Caco-2 (cell line): ENCODE results near the gene ARFGAP1. TPM values are rescaled to one million over a fixed set of nuclear protein-coding genes. Genes with fewer than 3 reads are reported as not detected.
"Not testable (repeated sequence)": the region's sequence is repeated elsewhere in the genome, so short reads cannot be mapped to it uniquely, and the experiment has no call there.

Source experiments
- BruUV-seq: library from RNA; stranded (reverse); fragments of 400-500 nt; replicated peaks from 2 replicates; lab custom pipeline; 2021; lab: Mats Ljungman, UMichigan
- CTCF ChIA-PET: fragments of 300-600 bp; sonication (Branson Sonifier 250); formaldehyde crosslinking; loops from one replicate; lab custom pipeline; 2022; ENCODE audit warnings: antibody characterized with exemption; lab: Charles Lee
- POLR2A ChIA-PET: fragments of 300-600 bp; sonication (Branson Sonifier 250); formaldehyde crosslinking; loops from one replicate; lab custom pipeline; 2022; ENCODE audit warnings: antibody characterized with exemption; lab: Charles Lee
- DNase-seq, 2 experiments: peaks; one replicate each; pipeline versions ENCODE4 v3.0.0 to v3.0.0-alpha.2; 2020 to 2022
- H3K27me3 ChIP-seq: replicated peaks from 2 replicates; pipeline ENCODE4 v1.6.0; 2011; ENCODE audit warnings: low read length; ENCODE audit not compliant: control insufficient read depth, insufficient read depth
- H3K36me3 ChIP-seq: 2 replicates; pipeline ENCODE4 v1.5.1; 2011; ENCODE audit warnings: low read length; ENCODE audit not compliant: control insufficient read depth, insufficient read depth
- H3K4me1 ChIP-seq: fragments of 250-450 bp; sonication (Bioruptor Pico); 2 replicates; pipeline ENCODE4 v1.5.1; 2020; ENCODE audit warnings: mild to moderate bottlenecking
- H3K4me3 ChIP-seq: 2 replicates; pipeline ENCODE4 v1.5.1; 2011; ENCODE audit warnings: low read depth, mild to moderate bottlenecking, control low read depth, low read length
- H3K9me3 ChIP-seq: fragments of 250-450 bp; sonication (Bioruptor Pico); 2 replicates; pipeline ENCODE4 v1.5.1; 2020; ENCODE audit warnings: mild to moderate bottlenecking, moderate library complexity
- H3K27ac Mint-ChIP-seq: one replicate; pipeline ENCODE4 v1.8.0; 2022; ENCODE audit warnings: mixed read lengths; ENCODE audit not compliant: unreplicated experiment
- H3K27me3 Mint-ChIP-seq: one replicate; pipeline ENCODE4 v1.8.0; 2022; ENCODE audit warnings: mixed read lengths; ENCODE audit not compliant: insufficient read depth, unreplicated experiment
- H3K36me3 Mint-ChIP-seq: one replicate; pipeline ENCODE4 v1.8.0; 2022; ENCODE audit warnings: mild to moderate bottlenecking, mixed read lengths; ENCODE audit not compliant: insufficient read depth, unreplicated experiment
- H3K4me1 Mint-ChIP-seq: one replicate; pipeline ENCODE4 v1.8.0; 2022; ENCODE audit warnings: low read depth, mixed read lengths; ENCODE audit not compliant: unreplicated experiment
- H3K4me3 Mint-ChIP-seq: one replicate; pipeline ENCODE4 v1.8.0; 2022; ENCODE audit warnings: mild to moderate bottlenecking, moderate library complexity, mixed read lengths; ENCODE audit not compliant: unreplicated experiment
- H3K9me3 Mint-ChIP-seq: one replicate; pipeline ENCODE4 v1.8.0; 2022; ENCODE audit warnings: mixed read lengths; ENCODE audit not compliant: unreplicated experiment
- CTCF ChIP-seq, 2 experiments: fragments of 200-600 bp in 1 of 2; IDR thresholded peaks; 1 replicate in 1 of 2; 2 replicates in 1 of 2; pipeline versions ENCODE4 v1.5.1 to v1.8.0; 2011 to 2022; ENCODE audit warnings: antibody characterized with exemption in 1 of 2, control low read depth in 1 of 2, inconsistent platforms in 1 of 2, low read depth in 1 of 2, low read length in 1 of 2, mild to moderate bottlenecking in 1 of 2, moderate library complexity in 1 of 2; ENCODE audit not compliant: insufficient read depth in 1 of 2, severe bottlenecking in 1 of 2, unreplicated experiment in 1 of 2
- intact Hi-C: fragments of 100-400 bp; cut with micrococcal nuclease; formaldehyde crosslinking; loops from one replicate; pipeline ENCODE4 v1.10.0; 2022; ENCODE audit not compliant: unreplicated experiment
- total RNA-seq: library from RNA; stranded (reverse); gene quantifications from 2 replicates; pipeline ENCODE4 v1.2.3, GENCODE V29; 2022

ARFGAP1 gene
- total RNA-seq, 1 experiment from 2014 or later: 275 TPM

GRCh38 chr20:63332488-63333240 lies 60.1 kb downstream of the ARFGAP1 start:
- TF ChIP-seq CTCF (IDR thresholded peaks at IDR 0.05; ENCODE audit: insufficient read depth in 1 of 2, low read depth in 1 of 2, low read length in 1 of 2, severe bottlenecking in 1 of 2, unreplicated experiment in 1 of 2): no peak
- Mint-ChIP-seq H3K36me3 (no peaks in the 10 kb centered on the region), H3K27me3 (peaks cover 7% of the 10 kb centered on the region), H3K27ac (no peak overlapping the region), H3K4me1 (peaks cover 6% of the 10 kb centered on the region), H3K9me3 (peaks cover 9% of the 10 kb centered on the region), H3K4me3 (no peak overlapping the region)
- Histone ChIP-seq H3K27me3 (no peaks in the 10 kb centered on the region), H3K4me1 (peaks cover 4% of the 10 kb centered on the region; the same call in 1 of the 2 replicates), H3K36me3 (no peaks in the 10 kb centered on the region), H3K9me3 (peaks cover 10% of the 10 kb centered on the region), H3K4me3 (no peak overlapping the region)
- intact Hi-C loops: no loop called here
- no peak for DNase-seq
- POLR2A ChIA-PET: no interaction called here
- CTCF ChIA-PET: interaction anchor here (0.6 to 0.7 kb wide), 4 partner anchors 8 to 433 kb away, joined by 3 to 6 read pairs (median 4); no protein-coding TSS in a partner anchor
- no TSS peak for BruUV-seq

GRCh38 chr20:63333241-63333836 lies 60.7 kb downstream of the ARFGAP1 start:
- Histone ChIP-seq H3K4me3 (no peak overlapping the region), H3K27me3 (no peaks in the 10 kb centered on the region), H3K9me3 (peaks cover 10% of the 10 kb centered on the region), H3K4me1 (peaks cover 4% of the 10 kb centered on the region; the same call in 1 of the 2 replicates), H3K36me3 (no peaks in the 10 kb centered on the region)
- CTCF ChIA-PET: interaction anchor here (0.6 to 0.7 kb wide), 4 partner anchors 9 to 433 kb away, joined by 3 to 6 read pairs (median 4); no protein-coding TSS in a partner anchor
- H3K27me3 Mint-ChIP-seq: peaks cover 9% of the 10 kb centered on the region
- POLR2A ChIA-PET: no interaction called here
- no peak overlapping the region for H3K27ac Mint-ChIP-seq
- no TSS peak for BruUV-seq
- H3K36me3 Mint-ChIP-seq: no peaks in the 10 kb centered on the region
- no peak for TF ChIP-seq CTCF (IDR thresholded peaks at IDR 0.05; ENCODE audit: insufficient read depth in 1 of 2, low read depth in 1 of 2, low read length in 1 of 2, severe bottlenecking in 1 of 2, unreplicated experiment in 1 of 2)
- H3K4me3 Mint-ChIP-seq: no peak overlapping the region
- peaks cover 12% of the 10 kb centered on the region for H3K4me1 Mint-ChIP-seq
- peaks cover 14% of the 10 kb centered on the region for H3K9me3 Mint-ChIP-seq
- no peak for DNase-seq
- intact Hi-C loops: no loop called here

- POLR2A ChIA-PET: no interaction called here
- Histone ChIP-seq H3K36me3 (no peaks in the 10 kb centered on the region), H3K27me3 (no peaks in the 10 kb centered on the region), H3K4me1 (peaks cover 4% of the 10 kb centered on the region; the same call in 1 of the 2 replicates), H3K9me3 (peaks cover 10% of the 10 kb centered on the region), H3K4me3 (no peak overlapping the region)
- Mint-ChIP-seq H3K27me3 (peaks cover 9% of the 10 kb centered on the region), H3K9me3 (peaks cover 14% of the 10 kb centered on the region), H3K4me1 (peaks cover 13% of the 10 kb centered on the region), H3K36me3 (no peaks in the 10 kb centered on the region), H3K4me3 (no peak overlapping the region), H3K27ac (no peak overlapping the region)
- intact Hi-C loops: no loop called here
- CTCF ChIA-PET: no interaction called here
- no TSS peak for BruUV-seq
- DNase-seq: no peak
- TF ChIP-seq CTCF (IDR thresholded peaks at IDR 0.05; ENCODE audit: insufficient read depth in 1 of 2, low read depth in 1 of 2, low read length in 1 of 2, severe bottlenecking in 1 of 2, unreplicated experiment in 1 of 2): no peak
Observed at GRCh38 chr20:63334356-63334755, 61.7 kb downstream of the ARFGAP1 start.

GRCh38 chr20:63335060-63335459 lies 62.4 kb downstream of the ARFGAP1 start:
- H3K4me3 Mint-ChIP-seq, H3K27ac Mint-ChIP-seq, H3K27me3 Mint-ChIP-seq, H3K4me3 ChIP-seq, H3K27me3 ChIP-seq, H3K36me3 Mint-ChIP-seq, BruUV-seq, CTCF ChIA-PET, H3K4me1 ChIP-seq, intact Hi-C loops, POLR2A ChIA-PET, H3K9me3 ChIP-seq, DNase-seq, H3K36me3 ChIP-seq: not testable (repeated sequence)
- Mint-ChIP-seq H3K9me3 (peaks cover 14% of the 10 kb centered on the region), H3K4me1 (peaks cover 13% of the 10 kb centered on the region)
